Ammon's horn (tissue), 1 donor: ENCODE data around the gene DAP.
"Not testable (repeated sequence)": the region's sequence is repeated elsewhere in the genome, so short reads cannot be mapped to it uniquely, and the experiment has no call there.

ENCODE experiments used
- DNase-seq: peaks from one replicate; pipeline ENCODE4 v3.0.0-alpha.2; 2016; ENCODE audit warnings: low spot score

Gene DAP, protein sequence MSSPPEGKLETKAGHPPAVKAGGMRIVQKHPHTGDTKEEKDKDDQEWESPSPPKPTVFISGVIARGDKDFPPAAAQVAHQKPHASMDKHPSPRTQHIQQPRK

DNA sequence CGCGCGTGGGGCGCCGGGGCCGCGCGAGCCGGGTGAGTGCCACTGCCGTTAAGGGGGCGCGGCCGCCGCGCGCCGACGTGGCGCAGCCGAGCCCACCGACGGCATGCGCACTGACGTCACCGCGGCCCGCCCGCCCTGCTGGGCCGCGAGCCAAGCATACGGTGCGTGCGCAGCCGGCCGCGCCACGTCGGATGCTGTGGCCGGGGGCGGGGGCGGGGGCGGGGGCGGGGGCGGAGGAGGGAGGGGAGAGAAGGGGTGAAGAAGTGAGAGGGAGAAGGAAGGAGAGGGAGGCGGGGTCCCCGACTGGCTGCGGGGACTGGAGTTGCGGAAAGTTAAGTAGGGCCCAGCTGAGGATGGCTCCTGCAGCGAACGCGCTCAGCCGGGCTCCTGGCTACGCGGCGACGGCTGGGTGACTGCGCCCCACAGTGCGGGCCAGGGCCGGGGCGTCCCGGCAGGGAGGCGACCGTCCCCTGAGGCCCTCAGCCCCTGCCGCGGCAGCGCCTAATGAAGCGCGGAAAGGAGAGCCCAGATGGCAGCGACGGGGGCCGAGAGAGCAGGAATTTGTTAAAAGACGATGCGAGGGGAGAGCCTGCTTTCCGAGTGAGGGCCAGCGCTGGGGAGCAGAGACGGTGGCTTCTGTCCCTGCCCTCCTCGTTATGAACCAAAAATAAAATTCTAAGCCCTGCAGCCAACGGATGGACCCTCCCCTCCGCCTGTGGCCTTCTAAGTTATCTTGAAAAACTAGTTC, at the start of gene DAP:
TSS of gene DAP (minus strand) at position 50 of the 748 bp plus-strand sequence. CDS start 166 bp downstream, outside the sequence.
- DNase-seq, result peak; percentile 86

DNA sequence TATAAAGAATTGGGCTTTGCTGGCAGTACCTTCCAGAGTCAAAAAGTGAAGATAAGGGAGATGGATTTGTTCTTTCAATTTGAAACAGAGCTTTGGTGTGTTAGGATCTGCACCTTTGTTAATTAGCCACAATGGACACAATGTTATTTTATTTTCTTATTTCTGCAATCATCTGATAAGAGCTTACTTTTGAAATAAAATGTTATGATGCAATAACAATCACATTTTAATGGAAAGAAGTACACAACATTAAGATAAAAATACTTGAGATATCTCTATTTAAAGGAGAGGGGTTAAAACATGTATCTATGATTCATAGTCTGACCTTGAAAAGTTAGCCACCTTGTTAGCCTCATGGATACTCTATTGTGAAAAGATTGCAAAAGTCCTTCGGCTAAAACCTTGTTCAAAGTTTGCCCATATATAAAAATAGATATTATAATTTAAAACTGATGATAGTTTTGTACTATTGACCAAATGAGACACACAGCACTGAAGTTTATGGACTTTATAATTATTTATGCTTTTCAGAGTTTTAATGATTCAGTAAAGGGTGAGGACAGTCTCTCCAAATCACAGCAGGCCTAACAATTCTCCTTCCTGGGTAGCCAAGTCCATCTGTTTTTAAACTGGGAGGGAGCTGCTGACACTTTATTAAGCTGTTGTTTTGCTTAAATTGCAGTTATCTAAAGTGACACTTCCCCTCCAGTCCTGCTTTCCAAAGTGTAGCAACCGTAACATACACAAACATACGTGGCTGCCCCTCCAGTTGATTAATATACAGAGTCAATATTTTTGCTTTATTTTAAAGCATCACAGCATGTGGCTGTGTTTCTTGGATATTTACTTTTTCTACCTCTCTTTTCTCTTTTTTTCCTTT, 47.6 kb upstream of the DAP start:
- DNase-seq, result no peak

DNA sequence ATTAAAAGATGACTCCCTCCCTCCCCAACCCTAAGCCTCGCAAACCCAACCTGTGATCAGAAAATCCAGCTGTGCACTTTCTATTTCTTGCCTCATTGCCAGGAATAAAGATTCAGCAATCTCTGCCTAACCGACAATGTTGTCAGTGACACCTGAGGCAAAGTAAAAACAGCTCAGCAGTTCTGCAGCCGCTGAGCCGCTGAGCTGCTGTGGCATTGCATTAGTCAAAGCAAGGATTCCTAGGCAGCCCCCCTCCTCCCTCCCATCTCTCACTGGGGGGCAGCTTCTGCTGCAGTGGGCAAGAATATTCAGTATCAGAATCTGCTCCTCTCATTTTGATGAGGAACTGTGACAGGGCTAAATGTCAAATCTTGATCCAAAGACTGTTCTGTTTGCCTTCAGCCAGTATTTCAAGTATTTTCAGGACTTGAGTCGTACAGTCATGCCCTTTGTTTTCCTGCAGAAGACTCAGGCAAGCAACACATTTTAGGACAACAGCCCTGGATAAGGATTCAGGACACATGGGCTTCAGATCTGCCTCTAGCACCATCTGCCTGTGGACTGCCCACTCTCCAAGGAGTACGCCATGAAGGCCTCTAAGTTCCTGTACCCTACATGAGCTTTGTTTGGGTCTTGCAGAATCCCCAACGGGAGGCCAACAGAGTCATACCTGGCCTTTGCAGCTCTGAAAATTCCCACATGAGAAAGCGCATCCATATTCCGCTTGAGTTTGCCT, 41.1 kb upstream of the DAP start:
- no peak for DNase-seq

DNA sequence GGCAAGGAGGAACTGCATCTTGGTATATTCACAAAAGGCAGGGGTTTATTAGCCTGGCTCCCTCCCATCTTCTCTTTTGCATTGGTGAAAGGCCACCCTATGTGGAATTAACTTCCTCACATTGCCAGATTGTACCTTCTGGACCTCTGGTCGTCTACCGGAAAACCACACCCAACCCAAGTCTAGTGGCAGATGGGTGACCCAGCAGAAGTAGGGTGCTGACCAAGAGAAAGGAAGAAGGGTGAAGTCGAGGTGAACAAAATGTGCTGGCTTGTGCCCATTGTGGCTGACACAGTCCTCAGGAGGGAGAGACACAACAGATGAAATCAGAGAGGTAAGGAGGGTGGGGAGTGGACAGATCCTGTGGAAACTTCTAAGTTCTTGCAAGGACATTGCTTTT, 39.8 kb upstream of the DAP start:
- DNase-seq, result no peak

DNA sequence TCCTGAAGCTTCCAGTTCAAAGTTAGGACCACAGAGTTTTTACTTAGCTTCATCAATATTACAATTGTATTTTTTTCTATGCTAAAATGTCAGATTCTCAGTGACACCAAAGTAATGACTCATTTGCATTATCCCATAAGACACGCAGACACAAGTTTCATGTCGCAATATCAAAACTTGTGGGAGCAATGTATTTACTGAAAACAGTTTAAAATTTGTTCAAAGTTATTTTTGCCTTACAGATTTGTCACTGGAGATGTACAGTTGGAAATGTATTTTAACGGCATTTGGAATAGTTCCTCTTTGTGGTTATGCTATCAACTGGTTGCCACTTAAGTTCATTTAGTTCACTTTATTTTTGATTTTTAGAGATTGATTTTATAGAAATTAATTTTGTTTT, 36.2 kb upstream of the DAP start:
- DNase-seq, result no peak

DNA sequence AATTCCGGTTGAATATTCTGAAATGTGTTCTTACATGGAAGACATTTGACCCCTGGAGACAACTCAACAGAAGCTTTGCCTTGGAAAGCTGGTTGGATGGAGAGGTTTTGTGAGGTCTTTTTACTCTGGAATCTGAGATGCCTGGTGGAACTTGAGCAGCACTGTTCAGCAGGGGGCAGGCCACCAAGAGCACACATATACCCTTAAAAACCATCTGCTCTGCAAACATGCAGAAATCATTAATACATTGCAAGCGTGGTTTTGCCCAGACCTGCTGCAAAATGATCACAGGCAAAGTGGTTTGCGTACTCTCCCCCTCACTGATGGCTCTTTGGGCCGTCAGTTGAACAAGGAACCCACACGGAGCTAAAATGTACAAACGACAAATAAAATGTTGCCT, 32.8 kb upstream of the DAP start:
- no peak for DNase-seq

DNA sequence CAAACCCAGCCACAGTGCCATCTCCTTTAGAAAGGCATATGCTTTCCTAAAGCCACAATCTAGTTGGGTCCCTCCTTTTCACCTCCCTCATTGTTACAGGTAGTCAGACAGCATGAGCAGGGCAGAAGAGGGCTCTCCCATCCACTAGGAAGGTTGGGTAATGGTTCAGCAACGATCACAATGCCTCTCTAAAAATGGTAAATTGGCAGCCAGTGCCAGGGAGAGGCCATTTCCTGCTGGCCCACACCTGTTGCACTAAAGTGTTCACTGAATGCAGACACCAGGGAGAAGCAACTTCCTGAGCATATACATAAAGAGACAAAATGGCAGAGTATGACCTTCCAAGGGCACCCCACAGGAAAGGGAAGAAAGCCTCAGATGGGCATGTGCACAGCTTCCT, 31.3 kb upstream of the DAP start:
- DNase-seq, result no peak

DNA sequence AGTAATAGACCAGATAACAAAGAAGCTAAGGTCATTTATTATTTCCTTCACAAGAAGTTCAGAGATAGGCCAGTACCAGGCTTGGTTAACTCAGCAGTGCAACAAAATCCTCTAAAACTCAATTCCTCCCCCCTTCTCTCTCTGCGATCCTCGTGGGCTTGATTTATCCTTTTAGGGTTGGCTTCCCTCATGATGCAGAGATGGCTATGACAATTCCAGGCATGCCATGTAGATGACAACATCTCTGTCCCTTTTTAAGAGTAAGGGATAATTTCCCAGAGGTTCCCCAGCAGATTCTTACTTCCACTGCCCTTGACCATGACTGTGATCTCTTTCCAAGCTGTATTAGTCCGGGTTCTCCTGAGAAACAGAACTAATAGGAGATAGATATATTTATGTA, 28.7 kb upstream of the DAP start:
- DNase-seq, result no peak

DNA sequence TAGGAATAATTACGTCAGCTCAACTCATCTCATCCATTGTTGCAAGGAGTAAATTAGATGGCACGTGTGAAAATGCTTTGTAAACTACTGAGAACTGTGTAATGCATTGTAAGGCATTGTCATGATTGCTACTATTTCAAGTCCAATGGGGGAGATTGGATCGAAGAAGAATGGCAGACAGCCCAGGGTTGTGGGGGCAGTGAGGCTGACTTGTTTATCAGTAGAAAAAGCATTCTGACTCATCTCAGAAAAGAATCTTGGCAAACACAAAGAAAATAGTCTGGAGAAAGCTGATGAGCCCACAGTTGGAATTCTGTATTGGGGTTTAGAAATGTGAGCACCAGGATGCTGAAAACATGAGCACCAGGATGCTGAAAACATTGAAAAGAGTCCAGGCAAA, 28.0 kb upstream of the DAP start:
- DNase-seq, result peak; percentile 61

DNA sequence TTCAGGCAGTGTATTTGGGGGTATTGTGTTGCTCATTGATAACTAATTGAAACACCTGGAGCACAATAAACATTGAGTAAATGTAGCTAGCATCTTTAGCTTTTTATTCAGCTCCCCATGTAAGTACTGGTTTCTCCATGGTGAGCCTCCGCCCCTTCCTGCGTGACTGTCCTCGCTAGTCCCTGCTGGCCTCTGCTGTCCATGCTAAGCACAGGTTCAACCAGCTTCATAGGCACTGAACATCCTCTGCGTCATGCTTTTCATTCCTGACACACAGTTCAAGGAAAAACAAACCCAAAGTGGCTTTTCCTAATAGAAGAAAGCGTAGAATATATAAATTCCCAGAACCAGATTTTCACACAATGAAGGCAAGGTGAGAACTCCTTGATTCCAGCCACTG, 27.3 kb upstream of the DAP start:
- no peak for DNase-seq

DNA sequence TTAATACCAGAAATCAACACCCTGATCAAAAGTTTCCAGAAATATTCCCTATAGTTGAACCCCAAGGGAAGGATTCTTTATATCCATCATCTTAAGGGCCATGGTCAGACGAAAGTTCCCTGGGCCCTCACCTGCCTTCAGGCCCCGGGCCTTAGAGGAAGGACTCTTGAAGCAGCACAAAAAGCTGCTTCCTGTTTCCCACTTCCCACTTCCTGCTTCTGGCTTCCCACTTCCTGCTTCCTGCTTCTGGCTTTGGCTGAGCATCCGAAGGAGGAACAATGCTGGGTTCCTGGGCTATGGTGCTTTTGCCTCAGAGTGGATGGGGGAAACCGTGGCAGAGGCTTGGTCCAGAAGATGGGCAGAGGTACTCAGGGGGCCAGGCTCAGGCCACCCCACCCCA, 25.8 kb upstream of the DAP start:
- no peak for DNase-seq

DNA sequence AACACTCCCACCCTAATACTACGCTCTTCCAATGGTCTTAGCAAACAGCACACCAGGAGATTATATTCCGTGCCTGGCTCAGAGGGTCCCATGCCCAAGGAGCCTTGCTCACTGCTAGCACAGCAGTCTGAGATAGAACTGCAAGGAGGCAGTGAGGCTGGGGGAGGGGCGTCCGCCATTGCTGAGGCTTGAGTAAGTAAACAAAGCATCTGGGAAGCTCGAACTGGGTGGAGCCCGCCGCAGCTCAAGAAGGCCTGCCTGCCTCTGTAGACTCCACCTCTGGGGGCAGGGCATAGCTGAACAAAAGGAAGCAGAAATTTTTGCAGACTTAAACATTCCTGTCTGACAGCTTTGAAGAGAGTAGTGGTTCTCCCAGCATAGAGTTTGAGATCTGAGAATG, 19.2 kb upstream of the DAP start:
- DNase-seq, result not testable (repeated sequence)

DNA sequence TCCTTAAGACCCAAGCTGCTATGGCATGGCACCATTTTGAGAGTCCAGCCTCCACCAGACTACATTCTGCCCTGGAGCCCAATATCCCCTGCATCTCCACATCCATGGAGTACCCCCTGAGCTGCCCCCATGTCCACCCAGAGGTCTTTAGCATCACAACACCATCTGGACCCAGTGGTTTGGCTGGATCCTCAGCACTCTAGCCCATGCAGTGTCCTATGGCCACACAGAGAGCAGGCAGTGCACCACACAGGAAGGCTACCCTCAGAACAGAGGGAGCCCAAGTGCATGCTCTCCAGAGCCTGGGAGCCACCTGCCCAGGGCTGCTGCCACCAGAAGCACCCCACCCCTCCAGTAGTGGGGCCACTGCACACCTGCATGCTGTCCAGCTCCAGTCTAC, 18.6 kb upstream of the DAP start:
- no peak for DNase-seq

DNA sequence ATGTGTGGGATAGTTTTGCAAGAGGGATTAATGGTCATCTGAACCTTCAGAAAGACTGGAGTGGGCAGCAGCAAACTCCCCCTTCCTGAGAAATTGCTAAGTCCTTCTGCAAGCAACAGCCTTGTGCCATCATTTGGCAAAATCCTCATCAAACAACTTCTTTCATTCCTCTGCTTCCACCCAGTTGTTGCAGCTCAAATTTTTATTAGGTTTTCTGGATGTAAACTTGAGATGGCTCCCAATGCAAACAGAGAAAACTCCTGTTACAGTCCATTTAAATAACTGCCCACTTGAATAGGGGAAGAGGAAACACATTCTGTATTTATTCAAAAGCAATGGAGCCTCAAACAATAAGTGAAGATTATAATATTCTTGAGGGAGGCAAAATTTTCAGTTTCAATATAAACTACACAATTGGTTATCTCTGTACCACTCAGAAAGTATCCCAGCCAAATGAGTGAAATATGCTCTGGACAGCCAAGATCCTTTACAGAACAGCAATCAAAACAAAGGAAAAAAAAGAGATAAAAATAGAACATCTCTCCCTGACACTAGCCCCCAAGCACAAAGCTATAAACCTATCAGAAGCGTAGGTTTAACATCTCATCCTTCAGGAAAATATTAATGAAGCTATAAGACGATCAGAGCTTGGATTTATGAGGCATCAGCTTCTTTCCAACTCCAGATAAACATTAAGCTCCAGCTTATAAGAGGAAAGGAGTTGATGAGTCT, 17.3 kb upstream of the DAP start:
- DNase-seq, result no peak

DNA sequence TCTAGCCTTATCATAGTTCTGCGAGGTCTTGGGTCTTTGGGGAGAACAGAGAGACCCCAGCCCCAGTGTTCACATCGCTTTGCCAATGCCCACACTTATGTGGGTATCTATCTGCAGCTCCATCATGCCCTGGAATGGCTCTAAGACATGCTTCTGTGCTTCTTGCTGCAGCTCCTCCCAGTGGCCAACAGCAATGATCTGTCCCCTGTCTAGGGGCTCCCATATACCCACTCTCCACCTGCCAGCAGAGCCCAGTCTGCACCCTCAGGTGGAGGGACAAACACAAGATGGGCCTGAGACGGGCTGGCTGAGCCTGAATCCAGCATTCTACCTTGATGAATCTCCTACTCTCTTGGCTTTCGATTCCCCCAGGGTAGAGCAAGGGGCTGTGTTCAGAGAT, 14.6 kb upstream of the DAP start:
- no peak for DNase-seq

DNA sequence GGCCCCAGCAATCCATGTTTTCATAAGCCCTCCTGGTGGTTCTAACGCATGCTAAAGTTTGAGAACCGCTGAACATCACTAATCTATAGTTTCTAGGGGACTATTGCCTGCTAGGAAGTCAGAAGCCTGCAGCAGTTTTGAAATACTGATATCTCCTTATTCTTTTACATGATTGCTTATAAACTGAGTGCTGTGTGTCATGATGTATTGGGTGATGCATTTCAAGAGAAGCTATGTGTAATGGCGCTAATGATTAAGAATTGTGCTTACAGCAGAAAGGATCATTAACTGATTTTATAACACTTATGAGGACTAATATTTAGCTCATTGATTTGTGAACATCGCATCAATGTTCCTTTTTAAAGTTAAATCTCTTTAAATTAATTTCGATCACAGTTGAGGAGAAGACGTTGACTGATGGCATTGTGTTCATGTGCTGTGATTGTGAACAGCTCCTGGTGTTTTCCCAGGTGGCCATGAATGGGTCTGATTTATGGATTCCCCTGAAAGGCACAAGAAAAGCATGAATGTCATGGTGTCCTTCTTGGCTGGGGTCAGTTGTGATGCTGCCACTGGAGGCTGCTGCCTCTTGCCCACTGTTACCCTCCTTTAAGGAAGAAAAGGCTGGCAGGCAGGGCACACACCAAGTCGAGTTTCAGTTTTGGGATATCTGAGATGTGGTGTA, 12.0 kb upstream of the DAP start:
- no peak for DNase-seq

DNA sequence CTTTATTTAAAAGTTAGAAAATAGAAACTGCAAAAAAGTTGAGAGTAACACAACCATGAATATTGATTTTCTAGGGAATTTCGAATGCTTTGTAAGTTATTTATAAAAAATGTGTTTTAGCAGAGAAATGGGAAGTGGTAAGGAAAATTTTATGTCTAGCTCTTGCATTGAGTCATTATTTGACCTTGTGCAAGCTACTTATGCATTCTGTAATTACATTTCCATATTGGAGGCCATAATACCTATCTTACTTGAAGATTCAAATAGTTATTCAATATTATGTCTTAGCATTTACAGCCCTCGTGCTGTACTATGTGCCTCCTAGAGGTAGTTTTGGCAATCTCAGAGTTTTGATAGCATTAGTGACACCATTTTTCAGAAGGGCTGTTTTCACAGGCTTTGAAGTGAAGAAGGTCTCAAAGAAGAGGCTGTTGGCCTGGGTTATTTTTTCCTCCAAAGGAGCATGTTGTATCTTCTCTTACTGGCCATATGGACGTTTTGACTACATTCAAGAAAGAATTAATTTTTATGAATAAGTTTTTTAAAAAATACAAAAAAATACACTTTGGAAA, 7.4 kb upstream of the DAP start:
- no peak for DNase-seq

DNA sequence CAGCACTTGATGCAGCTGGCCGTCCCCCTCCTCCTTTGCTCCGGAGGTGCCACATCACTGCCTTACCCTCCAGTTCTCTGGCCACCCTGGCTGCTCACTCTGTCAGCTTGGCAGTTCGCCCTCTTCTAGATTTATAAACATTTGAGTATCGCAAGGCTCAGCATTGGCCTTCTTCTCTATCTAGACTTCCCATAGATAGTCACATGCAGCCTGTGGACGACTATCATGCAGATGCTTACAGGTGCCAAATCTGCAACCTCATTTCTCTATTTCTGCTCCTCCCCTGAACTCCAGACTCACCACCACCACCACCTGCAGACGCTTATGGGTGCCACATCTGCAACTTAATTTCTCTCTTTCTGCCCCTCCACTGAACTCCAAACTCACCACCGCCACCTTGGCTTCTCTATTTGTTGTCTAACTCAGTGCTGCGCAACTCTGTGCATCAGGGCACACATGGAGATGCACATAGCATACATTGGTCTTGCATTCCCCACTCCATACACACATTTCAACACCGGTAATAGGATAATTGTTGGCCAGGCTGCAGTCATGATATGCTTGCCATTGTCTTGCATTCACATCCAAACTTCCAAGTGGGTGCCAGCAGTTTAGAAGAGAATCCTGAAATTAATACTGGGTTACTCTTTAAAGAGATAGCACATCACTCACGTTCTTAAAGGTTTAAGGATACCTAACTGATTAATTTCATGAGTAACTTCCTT, 1.9 kb upstream of the DAP start:
- DNase-seq, result no peak

DNA sequence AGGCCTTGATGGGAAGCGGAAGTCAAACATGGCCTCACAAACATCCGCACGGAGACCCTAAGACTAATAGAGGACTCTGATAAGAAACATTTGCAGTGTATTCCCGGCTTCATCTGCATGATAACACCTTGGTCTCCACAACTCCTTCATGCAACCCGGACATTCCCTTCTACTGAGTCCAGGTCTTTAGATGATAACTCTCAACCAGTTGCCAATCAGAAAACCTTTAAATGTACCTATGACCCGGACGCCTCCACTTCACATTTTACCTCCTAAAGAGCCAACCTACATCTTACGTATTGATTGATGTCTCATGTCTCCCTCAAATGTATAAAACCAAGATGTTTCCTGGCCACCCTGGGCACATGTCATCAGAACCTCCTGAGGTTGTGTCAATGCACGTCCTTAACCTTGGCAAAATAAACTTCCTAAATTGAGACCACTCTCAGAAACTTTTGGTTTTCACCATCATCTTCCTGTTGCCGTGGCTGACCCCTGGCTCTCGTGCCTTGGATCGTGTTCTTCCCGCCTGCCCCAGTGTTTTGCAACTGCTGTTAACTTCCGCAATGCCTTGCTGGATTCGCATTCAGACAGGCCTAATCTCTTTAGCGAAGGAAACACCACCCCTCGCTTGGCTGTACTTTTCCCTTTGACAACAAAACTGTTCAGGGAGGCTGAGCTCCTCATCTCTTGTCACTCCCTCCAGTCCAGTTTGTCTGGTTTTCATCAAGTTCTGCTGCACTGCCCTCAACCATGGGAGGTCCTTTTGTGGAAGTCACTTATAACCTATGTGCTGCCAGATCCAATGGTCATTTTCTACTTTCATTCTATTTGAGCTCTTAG, 1.1 kb upstream of the DAP start:
- DNase-seq, result peak; percentile 48

DNA sequence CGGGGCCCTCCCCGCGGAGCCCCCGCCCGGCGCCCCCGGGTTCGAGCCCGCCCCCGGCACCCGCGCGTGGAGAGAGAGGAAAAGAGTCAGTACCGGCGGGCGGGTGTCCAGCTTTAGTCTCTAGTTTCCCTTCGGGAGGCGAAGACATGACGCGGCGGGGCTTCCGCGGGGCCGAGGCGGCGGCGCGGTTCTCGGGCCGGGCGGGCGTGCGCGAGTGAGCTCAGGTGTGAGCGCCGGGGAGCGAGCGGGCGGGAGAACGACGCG, 181 bp downstream of the DAP start:
- no peak for DNase-seq
